ENCODE measurements around the gene ADAMTS17.

ADAMTS17 gene

GRCh38 chr15:100156201-100156600 lies 185.6 kb downstream of the ADAMTS17 start:
- H3K9ac ChIP-seq (ENCODE audit: low read depth, low read length, poor library complexity, severe bottlenecking), result no peak overlapping the region
- TF ChIP-seq EZH2phosphoT487 (IDR thresholded peaks at IDR 0.05; ENCODE audit: borderline replicate concordance) (no peak), CTCF (conservative IDR thresholded peaks at IDR 0.05; ENCODE audit: low read length) (no peak)
- no peaks in the 10 kb centered on the region for H3K27me3 ChIP-seq (ENCODE audit: insufficient read depth, low read length, poor library complexity, severe bottlenecking)
- no peaks in the 10 kb centered on the region for H3F3A ChIP-seq (ENCODE audit: low read depth)
- no peaks in the 10 kb centered on the region for H3K9me3 ChIP-seq (ENCODE audit: insufficient read depth, low read depth, low read length)
- no peak overlapping the region for H3K4me2 ChIP-seq (ENCODE audit: low read depth, low read length, poor library complexity, severe bottlenecking)
- H3K36me3 ChIP-seq (ENCODE audit: insufficient read depth, low read length), result no peaks in the 10 kb centered on the region
- H3K79me2 ChIP-seq (ENCODE audit: insufficient read depth, low read length), result no peaks in the 10 kb centered on the region
- no peak overlapping the region for H2AFZ ChIP-seq (ENCODE audit: low read length)
- no peak overlapping the region for H3K4me3 ChIP-seq (ENCODE audit: low read length, poor library complexity, severe bottlenecking)
- no peaks in the 10 kb centered on the region for H4K20me1 ChIP-seq (ENCODE audit: insufficient read depth, low read length, poor library complexity, severe bottlenecking)
- H3K9me2 ChIP-seq (replicated peaks; ENCODE audit: low read depth, low read length), result no peaks in the 10 kb centered on the region
- no peaks in the 10 kb centered on the region for H3K4me1 ChIP-seq (ENCODE audit: insufficient read depth, low read length, poor library complexity, severe bottlenecking)

DNA sequence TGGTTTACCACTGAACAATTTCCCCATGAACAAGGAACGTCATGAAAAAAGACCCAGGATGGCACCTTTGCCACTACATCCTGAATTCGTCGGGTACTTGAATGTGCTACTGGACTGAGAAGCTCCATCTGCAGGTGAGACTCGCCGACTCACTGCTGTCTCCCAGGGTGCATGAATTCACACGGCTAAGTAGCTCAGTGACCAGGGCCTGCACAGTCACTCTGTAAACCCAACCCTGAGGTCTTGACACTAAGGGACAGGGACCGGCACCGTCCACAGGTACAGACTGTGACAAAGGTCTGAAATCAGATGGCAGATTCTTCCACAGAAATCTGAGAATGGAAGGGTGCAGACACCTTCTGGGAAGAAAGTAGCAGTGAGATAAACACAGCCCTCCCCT lies 187.4 kb downstream of the ADAMTS17 start:
- Histone ChIP-seq H3K36me3 (ENCODE audit: insufficient read depth, low read length) (no peaks in the 10 kb centered on the region), H3K79me2 (ENCODE audit: insufficient read depth, low read length) (no peaks in the 10 kb centered on the region), H3K27me3 (ENCODE audit: insufficient read depth, low read length, poor library complexity, severe bottlenecking) (no peaks in the 10 kb centered on the region), H3K9me3 (ENCODE audit: insufficient read depth, low read depth, low read length) (no peaks in the 10 kb centered on the region), H3K4me2 (ENCODE audit: low read depth, low read length, poor library complexity, severe bottlenecking) (no peak overlapping the region), H2AFZ (ENCODE audit: low read length) (no peak overlapping the region), H4K20me1 (ENCODE audit: insufficient read depth, low read length, poor library complexity, severe bottlenecking) (no peaks in the 10 kb centered on the region), H3K9me2 (replicated peaks; ENCODE audit: low read depth, low read length) (no peaks in the 10 kb centered on the region), H3K4me1 (ENCODE audit: insufficient read depth, low read length, poor library complexity, severe bottlenecking) (no peaks in the 10 kb centered on the region), H3K4me3 (ENCODE audit: low read length, poor library complexity, severe bottlenecking) (no peak overlapping the region), H3F3A (ENCODE audit: low read depth) (no peaks in the 10 kb centered on the region), H3K9ac (ENCODE audit: low read depth, low read length, poor library complexity, severe bottlenecking) (no peak overlapping the region)
- TF ChIP-seq EZH2phosphoT487 (IDR thresholded peaks at IDR 0.05; ENCODE audit: borderline replicate concordance) (no peak), CTCF (conservative IDR thresholded peaks at IDR 0.05; ENCODE audit: low read length) (no peak)

DNA sequence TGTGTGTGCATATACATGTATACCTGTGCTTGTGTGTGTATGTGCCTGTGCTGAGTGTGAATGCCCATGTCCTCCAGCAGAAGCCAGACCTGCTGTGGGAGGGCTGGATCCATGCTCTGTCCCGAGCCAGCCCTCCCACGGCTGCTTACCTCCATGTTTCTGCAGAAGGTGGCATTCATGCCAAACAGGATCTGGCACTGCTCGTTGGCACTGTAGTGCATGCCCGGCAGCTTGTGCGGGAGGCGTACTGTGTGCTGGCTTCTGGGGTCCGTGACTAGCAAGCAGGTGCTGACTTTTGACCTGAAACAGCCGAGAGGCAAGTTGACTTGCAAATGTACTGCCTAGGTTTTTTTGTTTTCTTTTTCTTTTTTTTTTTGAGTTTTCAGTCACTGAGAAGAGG lies 189.3 kb downstream of the ADAMTS17 start:
- Histone ChIP-seq H3K9ac (ENCODE audit: low read depth, low read length, poor library complexity, severe bottlenecking) (no peak overlapping the region), H3K9me2 (replicated peaks; ENCODE audit: low read depth, low read length) (no peaks in the 10 kb centered on the region), H2AFZ (ENCODE audit: low read length) (no peak overlapping the region), H3K4me3 (ENCODE audit: low read length, poor library complexity, severe bottlenecking) (no peak overlapping the region), H4K20me1 (ENCODE audit: insufficient read depth, low read length, poor library complexity, severe bottlenecking) (no peaks in the 10 kb centered on the region), H3K4me1 (ENCODE audit: insufficient read depth, low read length, poor library complexity, severe bottlenecking) (no peaks in the 10 kb centered on the region), H3K27me3 (ENCODE audit: insufficient read depth, low read length, poor library complexity, severe bottlenecking) (no peaks in the 10 kb centered on the region), H3F3A (ENCODE audit: low read depth) (no peaks in the 10 kb centered on the region), H3K36me3 (ENCODE audit: insufficient read depth, low read length) (no peaks in the 10 kb centered on the region), H3K4me2 (ENCODE audit: low read depth, low read length, poor library complexity, severe bottlenecking) (no peak overlapping the region), H3K9me3 (ENCODE audit: insufficient read depth, low read depth, low read length) (peaks cover 16% of the 10 kb centered on the region), H3K79me2 (ENCODE audit: insufficient read depth, low read length) (no peaks in the 10 kb centered on the region)
- TF ChIP-seq EZH2phosphoT487 (IDR thresholded peaks at IDR 0.05; ENCODE audit: borderline replicate concordance) (no peak), CTCF (conservative IDR thresholded peaks at IDR 0.05; ENCODE audit: low read length) (no peak)
